ENCODE measurements around the gene NPL. TPM values are rescaled to one million over a fixed set of nuclear protein-coding genes. Genes with fewer than 3 reads are reported as not detected.

The NPL gene
- total and polyA plus RNA-seq, 9 of the 15 experiments (the other 6 are each of a cell fraction or from before 2014, with no cell fraction given): 9.9 to 22.3 (median 14.2) TPM

DNA sequence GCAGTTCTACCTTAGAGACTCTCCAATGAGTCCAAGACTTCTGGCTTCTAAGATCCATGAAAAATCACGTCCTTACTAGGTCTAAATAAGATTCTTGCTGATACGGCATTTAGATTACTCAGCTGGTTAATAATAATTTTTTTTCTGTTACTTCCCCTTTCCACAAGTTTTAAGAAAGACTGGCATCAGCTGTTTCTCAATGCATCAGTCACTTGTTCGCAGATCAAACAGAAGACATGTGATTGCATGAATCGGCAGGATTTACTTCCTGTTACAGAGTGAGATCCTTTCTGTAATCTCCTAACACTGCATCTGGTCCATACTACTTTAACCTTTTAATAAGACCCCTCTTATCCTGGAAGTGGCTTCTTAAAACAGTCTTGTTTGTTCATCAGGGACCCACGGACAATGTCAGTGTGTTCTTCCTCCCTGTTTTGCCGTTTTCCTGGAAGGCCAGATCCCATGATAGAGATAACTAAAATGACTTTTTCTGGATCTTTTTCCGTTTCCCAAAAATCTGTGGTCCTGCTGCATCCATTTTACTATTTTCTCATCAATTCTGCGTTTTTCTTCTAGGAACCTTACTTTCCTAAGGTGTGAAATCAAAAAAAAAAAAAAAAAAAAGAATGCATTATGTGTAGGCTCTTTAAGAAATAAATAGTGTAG lies 6.1 kb downstream of the NPL start (continued):
- TF ChIP-seq CBX8 (IDR thresholded peaks at IDR 0.05; ENCODE audit: borderline replicate concordance, extremely low read depth, low read depth, low read length, poor library complexity, severe bottlenecking) (no peak), SMARCC2 (IDR thresholded peaks at IDR 0.05; ENCODE audit: low read depth) (0 out of 2 replicates have a peak, but pooled peaks have one; percentile 44), HDAC2 (IDR thresholded peaks at IDR 0.05) (peak; percentile 69; the same call in 1 of the 2 replicates), FOXA3 (CRISPR knock-in tag; conservative IDR thresholded peaks at IDR 0.05 in 1 of 2, IDR thresholded peaks at IDR 0.05 in 1 of 2) (peak in 1 of 2 experiments; percentile 78; a peak in 2 of 4 replicates), PML (IDR thresholded peaks at IDR 0.05; ENCODE audit: low read length) (peak; percentile 26; the same call in 1 of the 2 replicates), SMARCB1 (IDR thresholded peaks at IDR 0.05; ENCODE audit: insufficient read length, low read depth) (peak; percentile 54), SREBF2 (CRISPR knock-in tag; IDR thresholded peaks at IDR 0.05) (no peak), JUN (IDR thresholded peaks at IDR 0.05; ENCODE audit: borderline replicate concordance, low read depth, low read length) (no peak), JUN (CRISPR knock-in tag; IDR thresholded peaks at IDR 0.05; ENCODE audit: borderline replicate concordance) (no peak), RHOXF2B (CRISPR knock-in tag; conservative IDR thresholded peaks at IDR 0.05) (no peak), NFRKB (IDR thresholded peaks at IDR 0.05; ENCODE audit: low read depth) (no peak), CREM (IDR thresholded peaks at IDR 0.05; ENCODE audit: low read depth) (peak; percentile 37; the same call in 1 of the 2 replicates), ZNF3 (CRISPR knock-in tag; IDR thresholded peaks at IDR 0.05) (no peak), RAD21 (CRISPR knock-in tag; conservative IDR thresholded peaks at IDR 0.05 in 1 of 2, IDR thresholded peaks at IDR 0.05 in 1 of 2) (no peak), TAF1 (IDR thresholded peaks at IDR 0.05; ENCODE audit: control insufficient read depth, extremely low read depth, insufficient read depth, low read length, severe bottlenecking) (no peak), KAT8 (IDR thresholded peaks at IDR 0.05; ENCODE audit: low read depth) (no peak), MAZ (CRISPR knock-in tag; conservative IDR thresholded peaks at IDR 0.05 in 1 of 2, IDR thresholded peaks at IDR 0.05 in 1 of 2) (0 out of 4 replicates have a peak, but pooled peaks of 1 of the 2 experiments have one; percentile 32), DNMT1 (IDR thresholded peaks at IDR 0.05) (no peak), NR4A1 (CRISPR knock-in tag; IDR thresholded peaks at IDR 0.05) (no peak), NR4A1 (tag; IDR thresholded peaks at IDR 0.05) (no peak)
- TF ChIP-seq, protein P1, sequence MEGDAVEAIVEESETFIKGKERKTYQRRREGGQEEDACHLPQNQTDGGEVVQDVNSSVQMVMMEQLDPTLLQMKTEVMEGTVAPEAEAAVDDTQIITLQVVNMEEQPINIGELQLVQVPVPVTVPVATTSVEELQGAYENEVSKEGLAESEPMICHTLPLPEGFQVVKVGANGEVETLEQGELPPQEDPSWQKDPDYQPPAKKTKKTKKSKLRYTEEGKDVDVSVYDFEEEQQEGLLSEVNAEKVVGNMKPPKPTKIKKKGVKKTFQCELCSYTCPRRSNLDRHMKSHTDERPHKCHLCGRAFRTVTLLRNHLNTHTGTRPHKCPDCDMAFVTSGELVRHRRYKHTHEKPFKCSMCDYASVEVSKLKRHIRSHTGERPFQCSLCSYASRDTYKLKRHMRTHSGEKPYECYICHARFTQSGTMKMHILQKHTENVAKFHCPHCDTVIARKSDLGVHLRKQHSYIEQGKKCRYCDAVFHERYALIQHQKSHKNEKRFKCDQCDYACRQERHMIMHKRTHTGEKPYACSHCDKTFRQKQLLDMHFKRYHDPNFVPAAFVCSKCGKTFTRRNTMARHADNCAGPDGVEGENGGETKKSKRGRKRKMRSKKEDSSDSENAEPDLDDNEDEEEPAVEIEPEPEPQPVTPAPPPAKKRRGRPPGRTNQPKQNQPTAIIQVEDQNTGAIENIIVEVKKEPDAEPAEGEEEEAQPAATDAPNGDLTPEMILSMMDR (IDR thresholded peaks at IDR 0.05 in 2 of 3, conservative IDR thresholded peaks at IDR 0.05 in 1 of 3; ENCODE audit: insufficient read depth in 2 of 3, low read depth in 1 of 3, low read length in 3 of 3): no peak
- TF ChIP-seq, protein P2, sequence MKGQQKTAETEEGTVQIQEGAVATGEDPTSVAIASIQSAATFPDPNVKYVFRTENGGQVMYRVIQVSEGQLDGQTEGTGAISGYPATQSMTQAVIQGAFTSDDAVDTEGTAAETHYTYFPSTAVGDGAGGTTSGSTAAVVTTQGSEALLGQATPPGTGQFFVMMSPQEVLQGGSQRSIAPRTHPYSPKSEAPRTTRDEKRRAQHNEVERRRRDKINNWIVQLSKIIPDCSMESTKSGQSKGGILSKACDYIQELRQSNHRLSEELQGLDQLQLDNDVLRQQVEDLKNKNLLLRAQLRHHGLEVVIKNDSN (CRISPR knock-in tag; IDR thresholded peaks at IDR 0.05): no peak
- TF ChIP-seq, protein P3, sequence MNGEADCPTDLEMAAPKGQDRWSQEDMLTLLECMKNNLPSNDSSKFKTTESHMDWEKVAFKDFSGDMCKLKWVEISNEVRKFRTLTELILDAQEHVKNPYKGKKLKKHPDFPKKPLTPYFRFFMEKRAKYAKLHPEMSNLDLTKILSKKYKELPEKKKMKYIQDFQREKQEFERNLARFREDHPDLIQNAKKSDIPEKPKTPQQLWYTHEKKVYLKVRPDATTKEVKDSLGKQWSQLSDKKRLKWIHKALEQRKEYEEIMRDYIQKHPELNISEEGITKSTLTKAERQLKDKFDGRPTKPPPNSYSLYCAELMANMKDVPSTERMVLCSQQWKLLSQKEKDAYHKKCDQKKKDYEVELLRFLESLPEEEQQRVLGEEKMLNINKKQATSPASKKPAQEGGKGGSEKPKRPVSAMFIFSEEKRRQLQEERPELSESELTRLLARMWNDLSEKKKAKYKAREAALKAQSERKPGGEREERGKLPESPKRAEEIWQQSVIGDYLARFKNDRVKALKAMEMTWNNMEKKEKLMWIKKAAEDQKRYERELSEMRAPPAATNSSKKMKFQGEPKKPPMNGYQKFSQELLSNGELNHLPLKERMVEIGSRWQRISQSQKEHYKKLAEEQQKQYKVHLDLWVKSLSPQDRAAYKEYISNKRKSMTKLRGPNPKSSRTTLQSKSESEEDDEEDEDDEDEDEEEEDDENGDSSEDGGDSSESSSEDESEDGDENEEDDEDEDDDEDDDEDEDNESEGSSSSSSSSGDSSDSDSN (IDR thresholded peaks at IDR 0.05; ENCODE audit: borderline replicate concordance in 1 of 2, low read depth in 2 of 2, low read length in 2 of 2): no peak

Data from K562 (cell line).